H1 (cell line): ENCODE results near the gene C2orf78. TPM values are rescaled to one million over a fixed set of nuclear protein-coding genes. Genes with fewer than 3 reads are reported as not detected.

Source experiments
- BCL11A ChIP-seq, 2 experiments: IDR thresholded peaks; one replicate each; pipeline ENCODE4 v1.6.1; 2011; ENCODE audit warnings: low read depth in 2 of 2, low read length in 2 of 2, mild to moderate bottlenecking in 2 of 2
- CEBPB ChIP-seq: IDR thresholded peaks from 2 replicates; pipeline ENCODE4 v1.6.1; 2012; ENCODE audit warnings: low read depth, low read length
- CREB1 ChIP-seq: IDR thresholded peaks from 2 replicates; pipeline ENCODE4 v1.6.1; 2012; ENCODE audit warnings: inconsistent platforms
- EP300 ChIP-seq, 2 experiments: IDR thresholded peaks; 1 replicate in 1 of 2; 2 replicates in 1 of 2; pipeline ENCODE4 v1.6.1; 2011 to 2012; ENCODE audit warnings: low read depth in 2 of 2, low read length in 2 of 2, mild to moderate bottlenecking in 2 of 2, borderline replicate concordance in 1 of 2, inconsistent platforms in 1 of 2, moderate library complexity in 1 of 2
- KDM5A ChIP-seq: fragments of 200-600 bp; IDR thresholded peaks from 2 replicates; pipeline ENCODE4 v1.7.1; 2012; ENCODE audit warnings: mild to moderate bottlenecking, low read length, inconsistent platforms, mixed read lengths
- SUZ12 ChIP-seq: fragments of 200-600 bp; sonication (generic); IDR thresholded peaks from 2 replicates; pipeline ENCODE4 v1.6.1; 2012; ENCODE audit warnings: mild to moderate bottlenecking, inconsistent platforms, low read length, moderate library complexity, mixed read lengths
- polyA plus RNA-seq, 7 experiments: library from polyadenylated mRNA; depleted of rRNA in 3 of 7; stranded (reverse) in 5 of 7; unstranded in 2 of 7; fragments of >200 nt in 5 of 7; fragments of 200-250 nt in 2 of 7; gene quantifications; 1 replicate in 5 of 7; 2 replicates in 1 of 7; 4 replicates in 1 of 7; pipeline versions ENCODE4 v1.2.1 to v1.2.3, GENCODE V29; 2011 to 2013; ENCODE audit warnings: missing spikeins in 2 of 7, mixed read lengths in 2 of 7
- total RNA-seq: library from RNA; stranded (reverse); fragmentation: NEBNext Ultra II Directional; extraction: Animal tissue kit (Norgen Biotek cat#: 25700); gene quantifications from 2 replicates; pipeline ENCODE4 v1.2.1, GENCODE V29; 2021

The C2orf78 gene
- total and polyA plus RNA-seq, 2 of the 8 experiments (the other 6 are each of a cell fraction or from before 2014, with no cell fraction given): 0.39 to 0.89 TPM

DNA sequence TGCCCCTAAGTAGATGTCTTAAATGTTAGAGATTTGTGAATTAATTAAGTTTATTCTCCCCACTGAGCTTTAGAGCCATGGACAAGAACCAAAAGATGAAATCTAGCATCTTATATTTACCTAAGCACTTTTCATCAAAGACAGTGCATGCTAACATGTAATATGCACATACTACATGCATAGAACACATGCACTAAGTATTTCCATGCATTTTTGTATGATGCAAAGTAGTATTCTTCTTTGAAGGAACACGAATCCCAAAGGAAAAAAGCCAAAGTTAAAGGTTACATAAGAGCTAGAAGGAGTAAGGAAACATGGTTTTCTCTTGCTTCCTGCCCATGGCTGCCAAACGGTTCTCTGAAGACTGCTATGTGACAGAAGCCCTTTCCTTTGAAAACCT is 60.1 kb downstream of the C2orf78 start (continued):
- TF ChIP-seq CREB1 (no peak), SUZ12 (no peak), CEBPB (no peak), BCL11A (IDR thresholded peaks at IDR 0.05; ENCODE audit: low read depth in 2 of 2, low read length in 2 of 2) (no peak), EP300 (IDR thresholded peaks at IDR 0.05; ENCODE audit: borderline replicate concordance in 1 of 2, low read depth in 2 of 2, low read length in 2 of 2) (no peak), KDM5A (no peak)
